SKM-1 treated with dmso at 0.1 percent for 144 hours (cell line): ENCODE data around the gene AKR1B15.
"Not testable (repeated sequence)": the region's sequence is repeated elsewhere in the genome, so short reads cannot be mapped to it uniquely, and the experiment has no call there.

Source experiments
- DNase-seq: peaks from one replicate; lab custom pipeline; 2025; ENCODE audit not compliant: unreplicated experiment; lab: John Stamatoyannopoulos, UW

Gene AKR1B15

GRCh38 chr7:134558370-134558769 lies 9.5 kb downstream of the AKR1B15 start:
- DNase-seq: no peak

- not testable (repeated sequence) for DNase-seq
Measured at GRCh38 chr7:134561616-134562015, 12.7 kb downstream of the AKR1B15 start.

GRCh38 chr7:134562136-134562535 lies 13.2 kb downstream of the AKR1B15 start:
- no peak for DNase-seq

GRCh38 chr7:134563398-134563749 lies 14.5 kb downstream of the AKR1B15 start:
- DNase-seq: not testable (repeated sequence)

GRCh38 chr7:134565643-134566136 lies 16.8 kb downstream of the AKR1B15 start:
- no peak for DNase-seq

GRCh38 chr7:134567368-134567767 lies 18.5 kb downstream of the AKR1B15 start:
- no peak for DNase-seq

- not testable (repeated sequence) for DNase-seq
Measured at GRCh38 chr7:134569962-134570361, 21.1 kb downstream of the AKR1B15 start.

- DNase-seq: no peak
Measured at GRCh38 chr7:134571101-134571500, 22.2 kb downstream of the AKR1B15 start.

GRCh38 chr7:134571746-134572461 lies 23.0 kb downstream of the AKR1B15 start:
- no peak for DNase-seq

- DNase-seq: no peak
Measured at GRCh38 chr7:134574322-134574721, 25.4 kb downstream of the AKR1B15 start.

GRCh38 chr7:134584290-134584689 lies 35.4 kb downstream of the AKR1B15 start:
- DNase-seq: no peak

- DNase-seq: no peak
Measured at GRCh38 chr7:134585897-134586296, 37.0 kb downstream of the AKR1B15 start.

- no peak for DNase-seq
Measured at GRCh38 chr7:134587750-134588149, 38.8 kb downstream of the AKR1B15 start.

GRCh38 chr7:134589491-134589941 lies 40.6 kb downstream of the AKR1B15 start:
- no peak for DNase-seq

- no peak for DNase-seq
Measured at GRCh38 chr7:134593530-134594392, 44.9 kb downstream of the AKR1B15 start.

GRCh38 chr7:134594877-134595276 lies 46.0 kb downstream of the AKR1B15 start:
- no peak for DNase-seq

- no peak for DNase-seq
Measured at GRCh38 chr7:134599371-134599770, 50.5 kb downstream of the AKR1B15 start.

- no peak for DNase-seq
Measured at GRCh38 chr7:134601459-134601858, 52.5 kb downstream of the AKR1B15 start.

- peak; percentile 43 for DNase-seq
Measured at GRCh38 chr7:134602881-134603451, 54.1 kb downstream of the AKR1B15 start.

- DNase-seq: peak; percentile 33
Measured at GRCh38 chr7:134605978-134606923, 57.3 kb downstream of the AKR1B15 start.
